Keratinocyte (primary cell): ENCODE data around the gene TAP1. TPM values are rescaled to one million over a fixed set of nuclear protein-coding genes. Genes with fewer than 3 reads are reported as not detected.

Source experiments
- DNase-seq: peaks from one replicate; pipeline ENCODE4 v3.0.0-alpha.2; 2011; ENCODE audit warnings: low read depth, missing footprints, low spot score
- FAIRE-seq: peaks from 2 replicates; lab custom pipeline; 2011; peaks lifted over from hg19 to GRCh38; lab: Jason Lieb, UNC
- H2AFZ ChIP-seq: 2 replicates; pipeline ENCODE4 v1.6.0; 2012; ENCODE audit warnings: low read length, control low read depth, inconsistent platforms; ENCODE audit not compliant: control insufficient read depth
- H3K27ac ChIP-seq: 2 replicates; pipeline ENCODE4 v1.5.1; 2011; ENCODE audit warnings: low read length; ENCODE audit not compliant: control insufficient read depth, insufficient read depth
- H3K27me3 ChIP-seq: 3 replicates; pipeline ENCODE4 v1.6.0; 2011; ENCODE audit warnings: low read length; ENCODE audit not compliant: control insufficient read depth, insufficient read depth; ENCODE audit errors: extremely low read depth
- H3K36me3 ChIP-seq, 2 experiments: 2 replicates in 1 of 2; 3 replicates in 1 of 2; pipeline ENCODE4 v1.5.1; 2011; ENCODE audit warnings: low read length in 2 of 2, mild to moderate bottlenecking in 1 of 2; ENCODE audit not compliant: control insufficient read depth in 2 of 2, insufficient read depth in 2 of 2; ENCODE audit errors: extremely low read depth in 1 of 2
- H3K4me1 ChIP-seq: 3 replicates; pipeline ENCODE4 v1.5.1; 2011; ENCODE audit warnings: low read length; ENCODE audit not compliant: control insufficient read depth, insufficient read depth; ENCODE audit errors: extremely low read depth
- H3K4me2 ChIP-seq: 3 replicates; pipeline ENCODE4 v1.6.0; 2011; ENCODE audit warnings: low read depth, low read length; ENCODE audit not compliant: control insufficient read depth, insufficient read depth; ENCODE audit errors: extremely low read depth
- H3K4me3 ChIP-seq, 3 experiments: fragments of 200-600 bp in 1 of 3; sonication (generic) in 1 of 3; 2 replicates in 2 of 3; 3 replicates in 1 of 3; pipeline ENCODE4 v1.5.1; 2011 to 2016; ENCODE audit warnings: low read length in 3 of 3, mild to moderate bottlenecking in 3 of 3, control low read depth in 2 of 3, inconsistent platforms in 1 of 3, low read depth in 1 of 3, mixed read lengths in 1 of 3, mixed run types in 1 of 3, moderate library complexity in 1 of 3; ENCODE audit not compliant: control insufficient read depth in 2 of 3, insufficient read depth in 2 of 3; ENCODE audit errors: extremely low read depth in 1 of 3
- H3K79me2 ChIP-seq: 2 replicates; pipeline ENCODE4 v1.6.0; 2012; ENCODE audit warnings: low read length; ENCODE audit not compliant: control insufficient read depth, insufficient read depth
- H3K9ac ChIP-seq: 3 replicates; pipeline ENCODE4 v1.6.0; 2011; ENCODE audit warnings: low read length; ENCODE audit not compliant: control insufficient read depth, insufficient read depth; ENCODE audit errors: extremely low read depth
- H3K9me1 ChIP-seq: 3 replicates; pipeline ENCODE4 v1.6.0; 2011; ENCODE audit warnings: low read length; ENCODE audit not compliant: control insufficient read depth, insufficient read depth; ENCODE audit errors: extremely low read depth
- H3K9me3 ChIP-seq: 2 replicates; pipeline ENCODE4 v1.5.1; 2012; ENCODE audit warnings: low read depth, low read length; ENCODE audit not compliant: control insufficient read depth
- H4K20me1 ChIP-seq: 3 replicates; pipeline ENCODE4 v1.6.0; 2011; ENCODE audit warnings: low read length; ENCODE audit not compliant: control insufficient read depth, insufficient read depth; ENCODE audit errors: extremely low read depth
- CTCF ChIP-seq, 3 experiments: IDR thresholded peaks in 1 of 3; conservative IDR thresholded peaks in 1 of 3; optimal IDR thresholded peaks in 1 of 3; 2 replicates in 2 of 3; 3 replicates in 1 of 3; pipeline versions ENCODE3 to v1.5.1; 2011; ENCODE audit warnings: low read length in 3 of 3, mild to moderate bottlenecking in 3 of 3, moderate library complexity in 2 of 3, control low read depth in 1 of 3, inconsistent platforms in 1 of 3; ENCODE audit not compliant: insufficient read depth in 2 of 3; ENCODE audit errors: extremely low read depth in 1 of 3
- EZH2 ChIP-seq: IDR thresholded peaks from one replicate; pipeline ENCODE4 v1.6.1; 2012; ENCODE audit warnings: inconsistent platforms, mild to moderate bottlenecking, low read length, moderate library complexity
- dilution Hi-C: fragments of 300-500 bp; cut with MboI; formaldehyde crosslinking; loops from one replicate; pipeline ENCODE4 v1.7.0; 2020; ENCODE audit warnings: low sequenced_read_pairs; ENCODE audit not compliant: extremely low pct_ligation_motif_present
- polyA plus RNA-seq, 5 experiments: library from polyadenylated mRNA; depleted of rRNA in 3 of 5; stranded (reverse) in 3 of 5; stranded (forward) in 1 of 5; unstranded in 1 of 5; fragments of >200 nt; gene quantifications; 1 replicate in 1 of 5; 2 replicates in 3 of 5; 3 replicates in 1 of 5; pipeline versions ENCODE4 v1.2.1 to v1.2.3, GENCODE V29; 2011 to 2012; ENCODE audit warnings: missing spikeins in 2 of 5, low read depth in 1 of 5, low replicate concordance in 1 of 5

TAP1 gene
- polyA plus RNA-seq, 1 donor (not counting 4 experiments of a cell fraction or from before 2014, with no cell fraction given) = 56.1 TPM

- H4K20me1 ChIP-seq = no peaks in the 10 kb centered on the region
- H3K4me2 ChIP-seq = peak overlapping the region; percentile 89
- H3K27ac ChIP-seq = peak overlapping the region; percentile 91
- H3K4me1 ChIP-seq = peaks cover 18% of the 10 kb centered on the region
- H3K27me3 ChIP-seq = no peaks in the 10 kb centered on the region
- H3K79me2 ChIP-seq = peaks cover 3% of the 10 kb centered on the region
- no peak for FAIRE-seq
- H2AFZ ChIP-seq = peak overlapping the region; percentile 94
- TF ChIP-seq CTCF (optimal IDR thresholded peaks at IDR 0.05 in 1 of 3, IDR thresholded peaks at IDR 0.05 in 1 of 3, conservative IDR thresholded peaks at IDR 0.05 in 1 of 3; ENCODE audit: extremely low read depth in 1 of 3, insufficient read depth in 2 of 3, low read length in 3 of 3) = no peak
- no peak for TF ChIP-seq EZH2
- peak overlapping the region; percentile 89 for H3K9ac ChIP-seq
- H3K36me3 ChIP-seq = peaks cover 16 to 25% of the 10 kb centered on the region in 2 experiments
- H3K9me3 ChIP-seq = no peaks in the 10 kb centered on the region
- DNase-seq = no peak
- dilution Hi-C loops = no loop called here
- no peaks in the 10 kb centered on the region for H3K9me1 ChIP-seq
- H3K4me3 ChIP-seq = peak overlapping the region; percentile 47 to 95 (median 87)
Measured at GRCh38 chr6:32843331-32843978, 10.0 kb downstream of the TAP1 start.

- FAIRE-seq = no peak
Measured at GRCh38 chr6:32842690-32843089, 10.8 kb downstream of the TAP1 start.

More at GRCh38 chr6:32842690-32843089, 10.8 kb downstream of the TAP1 start:
- H3K9me1 ChIP-seq = no peaks in the 10 kb centered on the region
- H3K9me3 ChIP-seq = no peaks in the 10 kb centered on the region
- no peak overlapping the region for H3K9ac ChIP-seq
- peaks cover 7% of the 10 kb centered on the region for H3K79me2 ChIP-seq
- no peak overlapping the region for H2AFZ ChIP-seq
- H3K27ac ChIP-seq = no peak overlapping the region
- peaks cover 10 to 19% of the 10 kb centered on the region in 2 experiments for H3K36me3 ChIP-seq
- dilution Hi-C loops = no loop called here
- DNase-seq = no peak
- no peaks in the 10 kb centered on the region for H4K20me1 ChIP-seq
- TF ChIP-seq CTCF (optimal IDR thresholded peaks at IDR 0.05 in 1 of 3, IDR thresholded peaks at IDR 0.05 in 1 of 3, conservative IDR thresholded peaks at IDR 0.05 in 1 of 3; ENCODE audit: extremely low read depth in 1 of 3, insufficient read depth in 2 of 3, low read length in 3 of 3) (no peak), EZH2 (no peak)
- no peaks in the 10 kb centered on the region for H3K27me3 ChIP-seq
- peak overlapping the region; percentile 89 for H3K4me2 ChIP-seq
- peaks cover 20% of the 10 kb centered on the region for H3K4me1 ChIP-seq
- peak overlapping the region in 1 of 3 experiments; percentile 87 for H3K4me3 ChIP-seq
